Esophagus muscularis mucosa (tissue), 3 donors: ENCODE data around the gene ATP5PO.

ENCODE experiments used
- POLR2A ChIP-seq: fragments of 450-650 bp; IDR thresholded peaks from one replicate; pipeline ENCODE4 v1.6.1; 2017; ENCODE audit warnings: antibody characterized with exemption, moderate library complexity, mild to moderate bottlenecking, low read depth
- TF ChIP-seq, protein P1 (sequence below), 3 experiments: fragments of 200-600 bp in 2 of 3; fragments of 450-650 bp in 1 of 3; sonication (generic) in 2 of 3; IDR thresholded peaks; one replicate each; pipeline ENCODE4 v1.5.1; 2017 to 2019; ENCODE audit warnings: antibody characterized with exemption in 3 of 3, mild to moderate bottlenecking in 2 of 3, moderate library complexity in 1 of 3

- TF ChIP-seq POLR2A = no peak
- TF ChIP-seq, protein P1, sequence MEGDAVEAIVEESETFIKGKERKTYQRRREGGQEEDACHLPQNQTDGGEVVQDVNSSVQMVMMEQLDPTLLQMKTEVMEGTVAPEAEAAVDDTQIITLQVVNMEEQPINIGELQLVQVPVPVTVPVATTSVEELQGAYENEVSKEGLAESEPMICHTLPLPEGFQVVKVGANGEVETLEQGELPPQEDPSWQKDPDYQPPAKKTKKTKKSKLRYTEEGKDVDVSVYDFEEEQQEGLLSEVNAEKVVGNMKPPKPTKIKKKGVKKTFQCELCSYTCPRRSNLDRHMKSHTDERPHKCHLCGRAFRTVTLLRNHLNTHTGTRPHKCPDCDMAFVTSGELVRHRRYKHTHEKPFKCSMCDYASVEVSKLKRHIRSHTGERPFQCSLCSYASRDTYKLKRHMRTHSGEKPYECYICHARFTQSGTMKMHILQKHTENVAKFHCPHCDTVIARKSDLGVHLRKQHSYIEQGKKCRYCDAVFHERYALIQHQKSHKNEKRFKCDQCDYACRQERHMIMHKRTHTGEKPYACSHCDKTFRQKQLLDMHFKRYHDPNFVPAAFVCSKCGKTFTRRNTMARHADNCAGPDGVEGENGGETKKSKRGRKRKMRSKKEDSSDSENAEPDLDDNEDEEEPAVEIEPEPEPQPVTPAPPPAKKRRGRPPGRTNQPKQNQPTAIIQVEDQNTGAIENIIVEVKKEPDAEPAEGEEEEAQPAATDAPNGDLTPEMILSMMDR (IDR thresholded peaks at IDR 0.05) = no peak
These were observed 25.3 kb upstream of the ATP5PO start for GRCh38 chr21:33940881-33941245.
